NCI-H2107 (cell line): Measurements from ENCODE around the gene DUSP2.
"Not testable (repeated sequence)": the region's sequence is repeated elsewhere in the genome, so short reads cannot be mapped to it uniquely, and the experiment has no call there.

Experiments
- DNase-seq: peaks from one replicate; lab custom pipeline; 2025; lab: John Stamatoyannopoulos, UW

The DUSP2 gene

GRCh38 chr2:96163415-96163767, 18.2 kb upstream of the DUSP2 start:
- no peak for DNase-seq

- DNase-seq, result no peak
Measured at GRCh38 chr2:96161898-96162297, 16.7 kb upstream of the DUSP2 start.

DNA sequence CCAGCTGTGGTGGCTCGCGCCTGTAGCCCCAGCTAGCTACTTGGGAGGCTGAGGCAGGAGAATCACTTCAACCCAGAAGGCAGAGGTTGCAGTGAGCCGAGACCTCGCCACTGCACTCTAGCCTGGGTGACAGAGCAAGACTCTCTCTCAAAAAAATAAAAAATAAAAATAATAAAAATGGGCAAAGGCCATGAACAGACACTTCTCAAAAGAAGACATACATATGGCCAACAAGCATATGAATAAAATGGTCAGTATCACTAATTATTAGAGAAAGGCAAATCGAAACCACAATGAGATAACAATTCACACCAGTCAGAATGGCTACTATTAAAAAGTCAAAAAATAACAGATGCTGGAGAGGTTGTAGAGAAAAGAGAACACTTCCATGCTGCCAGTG, 15.1 kb upstream of the DUSP2 start:
- DNase-seq, result not testable (repeated sequence)

GRCh38 chr2:96159084-96159830, 14.0 kb upstream of the DUSP2 start:
- DNase-seq, result no peak

GRCh38 chr2:96158554-96158940, 13.3 kb upstream of the DUSP2 start:
- DNase-seq, result no peak

GRCh38 chr2:96157649-96158553, 12.7 kb upstream of the DUSP2 start:
- DNase-seq, result no peak

DNA sequence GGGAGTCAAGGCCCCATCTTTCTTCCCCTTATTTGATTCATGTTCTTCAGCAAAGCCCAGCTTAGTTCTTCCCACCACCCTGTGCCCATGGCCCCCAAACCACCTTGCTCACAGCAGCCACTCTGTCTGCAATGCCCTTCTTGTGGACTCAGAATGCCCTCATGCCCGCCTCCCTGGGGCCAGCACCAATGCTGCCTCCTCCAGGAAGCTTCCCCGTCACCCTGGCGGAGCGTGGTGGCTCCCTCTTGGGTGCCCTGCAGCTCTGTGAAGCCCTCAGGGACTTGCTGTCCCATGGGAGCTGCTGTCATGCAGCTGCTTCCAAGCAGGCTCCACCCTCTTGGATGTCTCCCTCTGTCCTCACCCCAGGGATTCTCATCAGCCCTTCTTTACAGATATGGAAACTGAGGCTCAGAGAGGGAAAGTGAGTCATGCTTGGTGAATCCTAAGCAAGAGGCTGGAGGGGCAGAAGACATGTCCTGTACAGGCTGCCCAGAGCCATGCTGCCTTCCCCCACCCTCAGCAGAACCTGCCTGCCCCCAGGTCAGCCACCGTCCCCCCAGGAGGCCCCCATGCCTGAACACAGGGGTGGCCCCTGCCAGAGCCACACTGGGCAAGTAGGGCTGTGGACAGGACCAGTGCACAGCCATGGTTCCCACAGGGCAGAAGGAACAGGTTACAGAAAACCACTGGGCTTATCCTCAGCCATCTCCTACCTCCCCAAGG, 11.8 kb upstream of the DUSP2 start:
- no peak for DNase-seq

DNA sequence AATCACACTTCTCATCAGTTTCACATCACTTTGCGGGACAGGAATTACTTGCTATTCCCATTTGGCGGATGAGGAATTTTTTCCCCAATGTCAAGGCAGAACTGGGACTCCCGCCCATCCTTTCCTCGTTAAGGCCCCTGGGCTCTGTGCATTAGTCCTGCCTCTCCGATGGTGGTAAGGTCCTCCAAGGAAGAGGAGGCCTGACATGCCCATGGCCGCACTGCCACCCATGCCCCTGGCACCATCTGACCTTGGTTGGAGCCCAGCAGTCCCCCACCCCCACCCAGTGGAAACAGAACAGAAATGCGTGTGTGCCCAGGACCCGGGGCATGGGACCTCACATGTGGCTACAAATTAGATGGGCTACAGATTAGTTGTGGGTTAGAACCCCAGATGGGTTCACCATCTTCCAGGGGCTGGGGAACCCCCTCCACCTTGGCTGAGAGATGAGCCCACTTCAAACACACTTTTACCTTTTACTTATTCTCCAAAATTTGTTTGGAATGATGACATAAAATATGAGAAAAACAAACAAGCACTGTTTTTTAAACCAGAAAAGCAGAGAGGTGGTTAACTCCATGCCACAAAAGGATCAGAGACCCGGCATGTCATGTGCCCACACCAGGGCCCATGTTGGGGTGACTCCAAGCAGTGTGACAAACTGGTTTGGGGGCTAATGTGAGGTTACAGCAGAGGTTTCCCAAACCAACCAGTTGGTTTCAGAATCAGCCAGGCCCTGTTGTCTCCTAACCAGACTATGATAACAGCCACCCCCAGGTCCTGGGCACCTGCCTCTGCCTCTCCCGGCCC, 11.0 kb upstream of the DUSP2 start:
- DNase-seq, result no peak

DNA sequence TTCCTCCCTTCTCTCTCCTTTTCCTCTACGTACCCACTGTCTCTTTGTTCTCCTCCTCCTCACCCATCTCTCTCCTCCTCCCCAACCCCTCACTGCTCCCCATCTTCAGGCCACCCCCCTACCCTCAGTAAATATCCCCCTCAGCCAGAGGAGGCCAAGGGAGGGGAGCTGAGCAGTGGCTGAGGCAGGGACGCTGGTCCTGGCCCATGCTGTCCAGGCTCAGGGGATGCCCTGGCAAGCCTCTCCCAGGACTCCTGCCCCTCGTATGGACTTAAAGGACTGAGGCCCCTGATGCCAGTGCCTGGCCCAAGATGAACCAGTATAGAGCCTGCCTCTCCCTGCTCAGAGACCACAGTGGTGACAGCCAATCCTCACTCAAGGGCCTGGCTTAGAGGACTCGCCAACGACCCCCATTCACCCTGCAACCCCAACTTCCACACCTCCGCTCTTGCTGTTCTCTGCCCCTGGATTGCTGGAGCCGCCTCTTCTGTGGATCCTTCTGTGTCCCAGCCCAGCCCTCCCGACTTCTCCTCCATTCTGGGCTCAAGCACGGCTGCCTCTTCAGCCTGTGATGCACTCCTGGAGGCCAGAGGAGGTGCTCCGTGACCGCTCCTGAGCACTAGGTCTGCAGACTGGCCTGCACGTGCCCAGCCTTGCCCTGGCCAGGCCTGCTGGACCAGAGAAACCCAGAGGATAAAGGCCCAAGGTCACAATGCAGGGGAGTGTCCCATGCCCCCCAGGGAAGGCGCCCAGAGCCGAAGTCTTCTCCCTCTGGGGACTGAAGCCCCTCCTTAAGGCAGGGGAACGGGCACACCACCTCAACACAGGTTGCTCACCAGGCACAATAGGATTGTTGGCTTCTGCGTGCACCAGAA, 9.5 kb upstream of the DUSP2 start:
- no peak for DNase-seq

GRCh38 chr2:96153991-96154431, 8.8 kb upstream of the DUSP2 start:
- DNase-seq, result no peak

- no peak for DNase-seq
Measured at GRCh38 chr2:96153291-96153713, 8.1 kb upstream of the DUSP2 start.

- no peak for DNase-seq
Measured at GRCh38 chr2:96152304-96153161, 7.3 kb upstream of the DUSP2 start.

DNA sequence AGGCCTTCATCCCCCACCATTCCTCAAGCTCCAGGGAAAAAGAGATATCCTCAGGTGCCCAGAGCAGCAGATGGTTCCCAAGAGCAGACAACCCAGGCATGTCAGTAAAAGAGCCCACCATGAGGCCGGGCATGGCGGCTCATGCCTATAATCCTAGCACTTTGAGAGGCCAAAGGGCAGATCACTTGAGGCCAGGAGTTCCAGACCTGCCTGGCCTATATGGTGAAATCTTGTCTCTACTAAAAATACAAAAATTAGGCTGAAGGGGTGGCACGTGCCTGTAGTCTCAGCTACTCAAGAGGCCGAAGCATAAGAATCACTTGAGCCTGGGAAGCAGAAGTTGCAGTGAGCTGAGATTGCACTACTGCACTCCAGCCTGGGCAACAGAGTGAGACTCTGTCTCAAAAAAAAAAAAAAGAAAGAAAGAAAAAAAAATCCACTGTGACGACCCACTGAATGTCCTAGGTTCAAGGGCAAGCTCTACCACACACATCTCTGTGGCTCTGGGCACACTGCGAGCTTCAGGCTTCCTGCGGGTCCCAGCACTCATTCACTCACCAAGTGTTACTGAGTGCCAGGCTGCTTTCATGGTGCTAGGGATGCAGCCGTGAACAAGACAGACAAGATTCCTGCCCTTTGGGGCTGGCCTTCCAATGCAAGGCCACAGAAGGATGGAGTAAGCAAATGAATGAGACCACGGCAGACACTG, 6.5 kb upstream of the DUSP2 start:
- no peak for DNase-seq

GRCh38 chr2:96150791-96151594, 5.8 kb upstream of the DUSP2 start:
- no peak for DNase-seq

DNA sequence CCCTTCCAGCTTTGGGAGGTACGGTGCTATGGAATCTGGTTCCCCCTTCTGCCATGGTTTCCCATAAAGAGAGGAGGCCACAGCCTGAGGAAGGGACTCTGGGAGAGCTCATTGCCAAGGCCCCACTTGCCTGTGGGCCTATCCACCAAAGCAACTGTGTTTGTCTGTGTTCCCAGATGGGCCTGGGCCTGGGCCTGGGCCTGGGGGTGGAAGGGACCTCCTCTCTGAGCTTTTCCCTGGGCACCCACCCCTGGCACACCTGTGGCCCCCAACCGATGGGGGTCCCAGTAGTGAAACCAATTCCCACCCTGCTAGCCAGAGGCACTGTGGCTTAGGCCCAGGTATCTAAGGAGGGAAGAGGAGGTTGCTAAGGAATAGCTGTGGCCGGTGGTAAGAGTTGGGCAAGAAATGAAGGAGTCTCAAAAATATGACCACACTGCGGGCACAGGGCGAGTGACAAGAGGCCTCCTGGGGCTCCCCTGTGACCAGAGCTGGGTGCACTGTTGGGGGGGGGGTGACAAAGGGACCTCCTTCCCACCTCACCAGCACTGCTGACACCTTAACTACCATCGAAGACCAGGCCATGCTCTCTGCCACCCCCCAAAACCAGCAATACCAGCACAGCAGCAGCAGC, 4.9 kb upstream of the DUSP2 start:
- DNase-seq, result no peak

- peak; percentile 46 for DNase-seq
Measured at GRCh38 chr2:96148410-96149217, 3.4 kb upstream of the DUSP2 start.
